ENCODE results near the gene ZFAND2A.
"Not testable (repeated sequence)": the region's sequence is repeated elsewhere in the genome, so short reads cannot be mapped to it uniquely, and the experiment has no call there.

The ZFAND2A gene

GRCh38 chr7:1172666-1173523 lies 12.9 kb upstream of the ZFAND2A start:
- H3K27me3 ChIP-seq (ENCODE audit: insufficient read depth, low read length) = no peaks in the 10 kb centered on the region
- no peak overlapping the region for H3K4me2 ChIP-seq (ENCODE audit: low read length)
- peaks cover 12% of the 10 kb centered on the region for H3K4me1 ChIP-seq (ENCODE audit: insufficient read depth, low read length, severe bottlenecking)

GRCh38 chr7:1171516-1171915 lies 11.5 kb upstream of the ZFAND2A start:
- H3K9me3 ChIP-seq (ENCODE audit: low read length); H3K36me3 ChIP-seq (ENCODE audit: insufficient read depth, low read length); H3K27ac ChIP-seq (ENCODE audit: low read depth, low read length, poor library complexity, severe bottlenecking); H3K9me2 ChIP-seq (ENCODE audit: low read depth, low read length); H3K4me1 ChIP-seq (ENCODE audit: insufficient read depth, low read length, severe bottlenecking); H3K9ac ChIP-seq (ENCODE audit: low read length); H2AFZ ChIP-seq (ENCODE audit: low read length); H3K4me3 ChIP-seq (ENCODE audit: low read depth, low read length, poor library complexity, severe bottlenecking); H3K27me3 ChIP-seq (ENCODE audit: insufficient read depth, low read length); H3F3A ChIP-seq (ENCODE audit: insufficient read depth, low read length); H3K79me2 ChIP-seq (ENCODE audit: insufficient read depth, low read length); H3K4me2 ChIP-seq (ENCODE audit: low read length); H4K20me1 ChIP-seq (ENCODE audit: insufficient read depth, low read length): not testable (repeated sequence)

More at GRCh38 chr7:1172666-1173523, 12.9 kb upstream of the ZFAND2A start:
- no peak for TF ChIP-seq CTCF (IDR thresholded peaks at IDR 0.05; ENCODE audit: low read length)
- TF ChIP-seq EZH2 (IDR thresholded peaks at IDR 0.05; ENCODE audit: borderline replicate concordance, low read length) = no peak
- Histone ChIP-seq H3K79me2 (ENCODE audit: insufficient read depth, low read length) (no peaks in the 10 kb centered on the region), H2AFZ (ENCODE audit: low read length) (no peak overlapping the region), H3K9me3 (ENCODE audit: low read length) (peaks cover under 1% of the 10 kb centered on the region; the same call in 1 of the 2 replicates), H3F3A (ENCODE audit: insufficient read depth, low read length) (no peaks in the 10 kb centered on the region), H3K36me3 (ENCODE audit: insufficient read depth, low read length) (no peaks in the 10 kb centered on the region; the same call in 1 of the 2 replicates), H4K20me1 (ENCODE audit: insufficient read depth, low read length) (no peaks in the 10 kb centered on the region), H3K27ac (ENCODE audit: low read depth, low read length, poor library complexity, severe bottlenecking) (no peak overlapping the region), H3K9ac (ENCODE audit: low read length) (no peak overlapping the region), H3K4me3 (ENCODE audit: low read depth, low read length, poor library complexity, severe bottlenecking) (no peak overlapping the region), H3K9me2 (ENCODE audit: low read depth, low read length) (no peaks in the 10 kb centered on the region)

DNA sequence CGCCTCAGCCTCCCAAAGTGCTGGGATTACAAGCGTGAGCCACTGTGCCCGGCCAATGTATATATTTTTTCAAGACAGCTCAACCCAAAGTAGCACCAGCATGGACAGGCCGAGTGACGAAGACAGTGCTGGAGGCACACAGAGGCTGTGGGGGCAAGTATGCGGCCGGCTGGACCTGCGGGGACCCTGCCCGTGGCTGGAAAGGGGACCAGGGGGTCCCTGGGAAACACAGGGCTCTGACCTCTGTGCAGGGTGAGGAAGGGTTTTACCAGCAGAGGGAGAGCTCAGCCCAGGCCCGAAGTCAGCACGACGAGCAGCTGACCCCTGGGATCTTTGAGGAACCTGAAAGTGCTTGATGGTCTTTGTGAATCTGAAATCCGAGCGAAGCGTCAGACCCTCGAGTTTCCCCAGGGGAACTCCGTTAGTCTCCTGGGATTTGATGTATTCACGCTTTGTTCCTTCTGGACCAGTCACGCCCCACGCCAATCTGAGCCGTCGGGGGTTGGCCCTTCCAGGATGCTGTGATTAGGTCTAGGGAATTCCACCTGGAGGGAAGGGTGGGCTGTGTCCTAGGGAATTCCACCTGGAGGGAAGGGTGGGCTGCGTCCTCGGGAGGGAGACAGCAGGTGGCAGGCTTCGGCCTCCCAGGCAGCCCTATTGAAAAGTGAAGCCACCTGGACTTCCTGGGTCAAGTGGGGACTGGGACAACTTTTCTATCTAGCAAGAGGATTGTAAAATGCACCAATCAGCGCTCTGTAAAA lies 10.9 kb upstream of the ZFAND2A start:
- no peak for TF ChIP-seq CTCF (IDR thresholded peaks at IDR 0.05; ENCODE audit: low read length)
- TF ChIP-seq EZH2 (IDR thresholded peaks at IDR 0.05; ENCODE audit: borderline replicate concordance, low read length) = no peak
- H3K79me2 ChIP-seq (ENCODE audit: insufficient read depth, low read length) = no peaks in the 10 kb centered on the region
- no peaks in the 10 kb centered on the region for H3K27me3 ChIP-seq (ENCODE audit: insufficient read depth, low read length)
- no peak overlapping the region for H3K4me3 ChIP-seq (ENCODE audit: low read depth, low read length, poor library complexity, severe bottlenecking)
- H2AFZ ChIP-seq (ENCODE audit: low read length) = no peak overlapping the region
- no peaks in the 10 kb centered on the region for H4K20me1 ChIP-seq (ENCODE audit: insufficient read depth, low read length)
- H3K4me1 ChIP-seq (ENCODE audit: insufficient read depth, low read length, severe bottlenecking) = peaks cover 4% of the 10 kb centered on the region
- H3K27ac ChIP-seq (ENCODE audit: low read depth, low read length, poor library complexity, severe bottlenecking) = no peak overlapping the region
- H3K4me2 ChIP-seq (ENCODE audit: low read length) = no peak overlapping the region
- no peaks in the 10 kb centered on the region for H3K9me2 ChIP-seq (ENCODE audit: low read depth, low read length)
- no peaks in the 10 kb centered on the region; the same call in 1 of the 2 replicates for H3K9me3 ChIP-seq (ENCODE audit: low read length)
- H3F3A ChIP-seq (ENCODE audit: insufficient read depth, low read length) = no peaks in the 10 kb centered on the region
- H3K9ac ChIP-seq (ENCODE audit: low read length) = no peak overlapping the region
- H3K36me3 ChIP-seq (ENCODE audit: insufficient read depth, low read length) = no peaks in the 10 kb centered on the region; the same call in 1 of the 2 replicates

Measured in OCI-LY1 (cell line).